Measurements from ENCODE around the gene PLEKHA7. TPM values are rescaled to one million over a fixed set of nuclear protein-coding genes. Genes with fewer than 3 reads are reported as not detected.

The PLEKHA7 gene
- total RNA-seq, 1 donor from 2014 or later, result 45.9 TPM

DNA sequence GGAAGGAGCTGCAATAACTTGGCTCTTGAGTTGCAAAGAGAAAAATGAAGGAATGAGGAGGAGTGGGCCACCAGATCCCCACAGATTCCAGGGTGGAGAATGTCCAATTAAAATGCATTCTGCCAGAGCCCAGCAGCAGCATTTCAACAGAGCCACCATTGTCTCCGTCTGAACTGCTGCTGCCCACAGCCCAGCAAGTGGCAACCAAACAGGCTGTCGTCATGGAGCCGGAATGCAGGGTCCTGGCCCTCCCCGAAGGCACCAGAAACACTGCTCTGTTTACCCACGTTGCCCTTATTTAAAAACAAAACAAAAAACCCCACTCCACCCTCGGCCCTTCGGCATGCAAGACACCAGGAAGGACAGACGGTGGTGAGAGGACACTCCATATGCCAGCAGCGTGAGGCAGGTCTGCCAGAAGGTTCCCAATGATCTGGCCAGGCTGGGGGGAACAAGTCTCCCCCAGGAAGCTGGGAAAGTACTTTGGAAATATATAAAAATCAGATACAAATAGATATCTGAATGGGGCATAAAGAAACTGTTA lies 32.5 kb downstream of the PLEKHA7 start:
- Histone ChIP-seq H3K27ac (no peak overlapping the region), H3K4me1 (peaks cover 18% of the 10 kb centered on the region), H3K27me3 (no peaks in the 10 kb centered on the region), H3K36me3 (no peaks in the 10 kb centered on the region), H3K4me3 (no peak overlapping the region), H3K9me3 (no peaks in the 10 kb centered on the region)
- TF ChIP-seq POLR2AphosphoS5 (IDR thresholded peaks at IDR 0.05; ENCODE audit: insufficient read depth in 1 of 2, low read depth in 1 of 2) (no peak), POLR2A (IDR thresholded peaks at IDR 0.05) (no peak)
- TF ChIP-seq, protein P1, sequence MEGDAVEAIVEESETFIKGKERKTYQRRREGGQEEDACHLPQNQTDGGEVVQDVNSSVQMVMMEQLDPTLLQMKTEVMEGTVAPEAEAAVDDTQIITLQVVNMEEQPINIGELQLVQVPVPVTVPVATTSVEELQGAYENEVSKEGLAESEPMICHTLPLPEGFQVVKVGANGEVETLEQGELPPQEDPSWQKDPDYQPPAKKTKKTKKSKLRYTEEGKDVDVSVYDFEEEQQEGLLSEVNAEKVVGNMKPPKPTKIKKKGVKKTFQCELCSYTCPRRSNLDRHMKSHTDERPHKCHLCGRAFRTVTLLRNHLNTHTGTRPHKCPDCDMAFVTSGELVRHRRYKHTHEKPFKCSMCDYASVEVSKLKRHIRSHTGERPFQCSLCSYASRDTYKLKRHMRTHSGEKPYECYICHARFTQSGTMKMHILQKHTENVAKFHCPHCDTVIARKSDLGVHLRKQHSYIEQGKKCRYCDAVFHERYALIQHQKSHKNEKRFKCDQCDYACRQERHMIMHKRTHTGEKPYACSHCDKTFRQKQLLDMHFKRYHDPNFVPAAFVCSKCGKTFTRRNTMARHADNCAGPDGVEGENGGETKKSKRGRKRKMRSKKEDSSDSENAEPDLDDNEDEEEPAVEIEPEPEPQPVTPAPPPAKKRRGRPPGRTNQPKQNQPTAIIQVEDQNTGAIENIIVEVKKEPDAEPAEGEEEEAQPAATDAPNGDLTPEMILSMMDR (IDR thresholded peaks at IDR 0.05), result no peak
- intact Hi-C loops (cut with DNase I), result no loop called here
- no peak for DNase-seq (ENCODE audit: extremely low spot score in 2 of 2)

DNA sequence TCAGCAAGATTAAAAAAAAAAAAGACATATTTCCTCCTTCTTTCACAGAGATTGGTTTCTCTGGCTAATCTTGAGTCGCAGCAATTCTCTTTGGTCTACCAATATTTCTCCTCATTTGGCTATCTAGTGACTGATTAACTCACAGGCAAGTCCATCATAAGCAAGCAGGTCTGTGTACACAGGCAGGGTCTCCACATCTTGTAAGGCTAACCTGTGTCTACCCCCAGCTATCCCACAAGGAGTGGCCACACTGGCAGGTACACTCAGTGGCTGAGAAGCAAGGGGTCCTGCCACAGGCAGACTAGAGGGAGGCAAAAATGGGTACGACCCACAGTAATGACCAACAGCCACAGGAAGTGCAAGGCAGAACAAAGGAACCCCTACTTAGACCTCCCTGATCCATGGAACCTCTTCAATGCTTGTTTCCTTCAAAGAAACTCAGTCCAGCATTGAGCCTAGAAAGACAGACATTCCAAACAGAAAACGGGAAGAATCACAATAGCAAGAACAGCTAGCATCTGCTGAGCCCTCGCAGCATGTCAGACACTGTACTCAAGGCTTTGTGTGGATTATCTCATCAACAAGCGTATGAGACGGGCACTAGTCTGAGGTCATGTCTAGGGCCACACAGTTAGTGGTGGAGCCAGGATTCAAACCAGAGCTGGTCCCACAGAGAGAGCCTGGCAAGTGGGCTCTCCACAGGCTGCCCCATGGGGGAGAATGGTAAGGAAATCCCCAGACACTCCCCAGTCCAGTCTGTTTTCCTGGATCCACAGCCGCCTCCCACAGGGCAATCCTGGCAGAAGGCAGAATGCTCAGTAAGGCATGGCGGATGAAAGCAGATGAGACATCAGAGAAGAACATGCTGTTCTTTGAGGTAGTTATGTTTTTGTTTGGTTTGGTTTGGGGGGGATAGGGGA lies 34.3 kb downstream of the PLEKHA7 start:
- intact Hi-C loops (cut with DNase I), result no loop called here
- H3K27me3 ChIP-seq, result no peaks in the 10 kb centered on the region
- no peak overlapping the region for H3K27ac ChIP-seq
- H3K36me3 ChIP-seq, result no peaks in the 10 kb centered on the region
- H3K9me3 ChIP-seq, result no peaks in the 10 kb centered on the region
- DNase-seq (ENCODE audit: extremely low spot score in 2 of 2), result no peak
- no peak overlapping the region for H3K4me3 ChIP-seq
- TF ChIP-seq POLR2A (IDR thresholded peaks at IDR 0.05) (no peak), POLR2AphosphoS5 (IDR thresholded peaks at IDR 0.05; ENCODE audit: insufficient read depth in 1 of 2, low read depth in 1 of 2) (no peak)
- TF ChIP-seq, protein P1 (IDR thresholded peaks at IDR 0.05), result no peak
- peaks cover 11% of the 10 kb centered on the region for H3K4me1 ChIP-seq

DNA sequence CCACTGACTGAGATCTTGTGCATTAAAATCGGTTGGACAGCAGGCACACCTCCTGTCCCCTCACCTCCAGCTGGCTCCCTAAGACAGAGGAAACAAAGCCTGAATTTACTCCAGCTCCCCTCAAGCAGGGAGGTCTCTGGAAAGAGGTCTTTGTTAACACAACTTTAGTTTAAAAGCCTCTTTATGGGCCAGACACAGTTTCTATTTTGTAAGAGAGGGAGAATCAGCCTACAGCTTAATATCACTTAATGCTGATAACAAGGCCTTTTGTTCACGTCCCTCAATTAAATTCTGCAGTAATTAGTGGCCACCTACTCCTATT lies 36.3 kb downstream of the PLEKHA7 start:
- Histone ChIP-seq H3K9me3 (no peaks in the 10 kb centered on the region), H3K27me3 (no peaks in the 10 kb centered on the region), H3K27ac (no peak overlapping the region), H3K4me1 (peaks cover 11% of the 10 kb centered on the region), H3K4me3 (no peak overlapping the region), H3K36me3 (no peaks in the 10 kb centered on the region)
- intact Hi-C loops (cut with DNase I), result no loop called here
- TF ChIP-seq POLR2A (IDR thresholded peaks at IDR 0.05), result no peak
- TF ChIP-seq, protein P1 (IDR thresholded peaks at IDR 0.05), result no peak
- no peak for TF ChIP-seq POLR2AphosphoS5 (IDR thresholded peaks at IDR 0.05; ENCODE audit: insufficient read depth in 1 of 2, low read depth in 1 of 2)
- no peak for DNase-seq (ENCODE audit: extremely low spot score in 2 of 2)

DNA sequence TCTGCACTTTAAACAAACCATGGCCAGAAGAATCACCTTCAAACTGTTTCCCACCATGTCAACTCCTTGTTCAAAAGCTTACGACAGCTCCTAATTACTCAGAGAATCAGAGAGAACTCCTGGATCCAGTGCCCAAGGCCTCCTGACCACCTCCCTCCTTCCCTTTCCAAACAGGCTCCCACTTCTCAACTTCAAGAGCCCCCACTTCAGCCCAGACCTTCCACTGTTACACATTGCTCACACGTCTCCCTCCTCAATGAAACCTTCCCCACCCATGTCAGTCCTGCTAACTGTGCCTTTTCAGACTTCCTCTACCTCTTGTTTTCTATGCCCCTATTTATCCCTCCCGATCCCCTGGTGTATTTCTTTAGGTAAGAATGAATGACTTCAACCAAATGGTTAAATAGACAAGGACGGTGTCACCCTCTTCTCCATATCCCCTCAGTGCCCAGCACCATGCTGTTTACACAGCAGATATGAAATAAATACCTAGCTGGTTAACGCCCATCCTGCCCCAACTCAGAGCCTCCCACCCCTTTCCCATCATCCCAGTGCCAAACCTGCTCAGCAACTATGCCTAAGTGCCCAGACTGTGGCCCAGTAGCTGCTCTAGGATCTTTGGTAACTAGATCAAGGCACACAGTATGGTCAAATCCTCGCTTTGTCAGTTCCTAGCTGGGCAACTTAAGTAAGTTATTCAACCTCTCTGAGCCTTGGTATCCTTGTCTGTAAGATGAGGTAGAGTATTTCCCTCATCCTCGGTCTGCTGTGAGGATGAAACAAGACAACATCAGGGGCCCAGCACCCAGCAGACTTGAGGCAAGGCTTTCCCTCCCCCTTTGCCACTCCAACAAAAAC lies 36.8 kb downstream of the PLEKHA7 start:
- Histone ChIP-seq H3K4me1 (peaks cover 11% of the 10 kb centered on the region), H3K27ac (no peak overlapping the region), H3K4me3 (no peak overlapping the region), H3K27me3 (no peaks in the 10 kb centered on the region), H3K9me3 (no peaks in the 10 kb centered on the region), H3K36me3 (no peaks in the 10 kb centered on the region)
- intact Hi-C loops (cut with DNase I), result no loop called here
- no peak for DNase-seq (ENCODE audit: extremely low spot score in 2 of 2)
- TF ChIP-seq, protein P1 (IDR thresholded peaks at IDR 0.05), result no peak
- TF ChIP-seq POLR2A (IDR thresholded peaks at IDR 0.05) (no peak), POLR2AphosphoS5 (IDR thresholded peaks at IDR 0.05; ENCODE audit: insufficient read depth in 1 of 2, low read depth in 1 of 2) (no peak)

Measured in vagina (tissue), 2 donors.